Fibroblast of lung (primary cell): ENCODE data around the gene KCND2.

ENCODE experiments used
- CTCF ChIP-seq, 2 donors: IDR thresholded peaks in 1 of 2; conservative IDR thresholded peaks in 1 of 2; 1 replicate in 1 of 2; 2 replicates in 1 of 2; pipeline ENCODE4 v1.5.1; 2011 to 2012; ENCODE audit warnings: low read length in 2 of 2, control low read depth in 1 of 2, inconsistent platforms in 1 of 2, low read depth in 1 of 2, mild to moderate bottlenecking in 1 of 2
- EZH2 ChIP-seq: IDR thresholded peaks from 2 replicates; pipeline ENCODE4 v1.5.1; 2012; ENCODE audit warnings: low read length, control low read depth, mild to moderate bottlenecking; ENCODE audit errors: missing control alignments

GRCh38 chr7:120717166-120717565 lies 444.2 kb downstream of the KCND2 start:
- TF ChIP-seq CTCF (conservative IDR thresholded peaks at IDR 0.05 in 1 of 2, IDR thresholded peaks at IDR 0.05 in 1 of 2; ENCODE audit: low read depth in 1 of 2, low read length in 2 of 2) (no peak), EZH2 (no peak)
